ENCODE measurements around the gene C5orf46.

Gene C5orf46

DNA sequence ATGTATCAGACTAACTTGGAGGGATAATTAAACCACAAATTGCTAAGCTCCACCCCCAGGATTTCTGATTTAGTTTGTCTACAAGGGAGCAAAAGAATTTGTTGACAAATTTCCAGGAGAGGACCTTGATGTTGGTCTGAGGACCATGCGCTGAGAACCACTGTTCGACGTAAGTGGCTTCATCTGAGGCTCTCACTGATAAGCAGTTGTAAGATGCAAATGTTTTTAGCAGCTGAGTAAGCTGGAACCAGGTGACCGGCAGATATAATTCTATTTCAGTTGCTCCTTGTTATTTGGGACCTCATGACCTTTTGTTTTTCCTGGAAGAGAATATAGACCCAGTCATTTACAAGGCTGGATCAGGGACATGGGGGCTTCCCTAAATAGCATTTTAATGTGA is 60.7 kb downstream of the C5orf46 start:
- DNase-seq (ENCODE audit: low read depth), result no peak
- no peak for TF ChIP-seq CTCF (conservative IDR thresholded peaks at IDR 0.05; ENCODE audit: control insufficient read depth, insufficient read depth, low read depth, low read length)
- H3K4me3 ChIP-seq (ENCODE audit: control insufficient read depth, low read depth, low read length), result no peak overlapping the region

DNA sequence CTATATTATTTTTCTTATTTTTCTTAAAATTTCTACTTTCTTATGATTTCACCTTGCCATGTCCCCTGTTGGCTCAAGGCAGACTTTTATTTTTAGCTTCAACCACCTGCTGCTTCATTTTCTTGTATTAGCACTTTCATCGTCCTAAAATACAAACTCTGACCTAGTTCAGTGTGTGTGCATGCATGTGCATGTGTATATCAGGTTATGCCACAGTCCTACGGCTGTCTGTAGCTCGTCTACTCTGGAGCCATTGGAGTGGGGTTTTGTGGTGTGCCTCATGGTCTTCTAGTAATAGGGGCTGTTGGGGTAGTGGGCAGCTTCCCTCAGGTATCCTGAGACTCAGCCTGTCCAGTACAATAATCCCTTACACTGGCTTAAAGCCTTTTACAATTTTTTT is 61.5 kb downstream of the C5orf46 start:
- no peak for DNase-seq (ENCODE audit: low read depth)
- no peak overlapping the region for H3K4me3 ChIP-seq (ENCODE audit: control insufficient read depth, low read depth, low read length)
- TF ChIP-seq CTCF (conservative IDR thresholded peaks at IDR 0.05; ENCODE audit: control insufficient read depth, insufficient read depth, low read depth, low read length), result no peak

- DNase-seq (ENCODE audit: low read depth), result no peak
- no peak overlapping the region for H3K4me3 ChIP-seq (ENCODE audit: control insufficient read depth, low read depth, low read length)
- TF ChIP-seq CTCF (conservative IDR thresholded peaks at IDR 0.05; ENCODE audit: control insufficient read depth, insufficient read depth, low read depth, low read length), result no peak
Measured at GRCh38 chr5:147842869-147843268, 63.5 kb downstream of the C5orf46 start.
